HepG2 (cell line): ENCODE measurements around the gene MRS2. TPM values are rescaled to one million over a fixed set of nuclear protein-coding genes. Genes with fewer than 3 reads are reported as not detected.
A peak's percentile ranks its signal among the peaks of the same experiment; 100 is the strongest.

Source experiments
- ARID2 ChIP-seq: sonication (generic); formaldehyde crosslinking; IDR thresholded peaks from 2 replicates; pipeline ENCODE4 v1.8.1; 2022; ENCODE audit warnings: mild to moderate bottlenecking, missing genetic modification reagents, borderline replicate concordance
- ELF1 ChIP-seq: sonication (generic); formaldehyde crosslinking; IDR thresholded peaks from 2 replicates; pipeline ENCODE4 v1.4.0; 2020; ENCODE audit warnings: missing genetic modification reagents
- FOXA3 ChIP-seq: IDR thresholded peaks from 2 replicates; pipeline ENCODE4 v1.6.1; 2016; ENCODE audit warnings: missing genetic modification reagents, missing compliant biosample characterization
- KDM2A ChIP-seq: sonication (generic); formaldehyde crosslinking; IDR thresholded peaks from 2 replicates; pipeline ENCODE4 v1.4.0; 2020; ENCODE audit warnings: low read depth, missing genetic modification reagents, borderline replicate concordance
- NAIF1 ChIP-seq: sonication (generic); formaldehyde crosslinking; IDR thresholded peaks from 2 replicates; pipeline ENCODE4 v1.5.0; 2020; ENCODE audit warnings: mild to moderate bottlenecking, missing genetic modification reagents, borderline replicate concordance
- PRMT3 ChIP-seq: sonication (generic); formaldehyde crosslinking; IDR thresholded peaks from 2 replicates; pipeline ENCODE4 v1.8.1; 2022; ENCODE audit warnings: low read depth, mild to moderate bottlenecking, moderate library complexity, missing genetic modification reagents, borderline replicate concordance
- RELA ChIP-seq: sonication (generic); formaldehyde crosslinking; IDR thresholded peaks from 2 replicates; pipeline ENCODE4 v1.4.0; 2020; ENCODE audit warnings: missing genetic modification reagents
- TCF7L2 ChIP-seq: IDR thresholded peaks from 2 replicates; pipeline ENCODE4 v1.6.1; 2011; ENCODE audit warnings: mild to moderate bottlenecking, low read depth, low read length, moderate library complexity
- ZNF235 ChIP-seq: sonication (generic); formaldehyde crosslinking; IDR thresholded peaks from 2 replicates; pipeline ENCODE4 v1.8.1; 2023; ENCODE audit warnings: mild to moderate bottlenecking, missing genetic modification reagents, borderline replicate concordance
- ZNF24 ChIP-seq: fragments of 450-650 bp; IDR thresholded peaks from 2 replicates; pipeline ENCODE4 v1.6.1; 2017; ENCODE audit warnings: antibody characterized with exemption, mild to moderate bottlenecking
- ZNF3 ChIP-seq: IDR thresholded peaks from 2 replicates; pipeline ENCODE4 v1.7.0; 2017; ENCODE audit warnings: inconsistent platforms
- ZNF446 ChIP-seq: sonication (generic); formaldehyde crosslinking; IDR thresholded peaks from 2 replicates; pipeline ENCODE4 v1.5.0; 2020; ENCODE audit warnings: mild to moderate bottlenecking, missing genetic modification reagents
- ZNF451 ChIP-seq: sonication (generic); formaldehyde crosslinking; IDR thresholded peaks from 2 replicates; pipeline ENCODE4 v1.5.0; 2020; ENCODE audit warnings: mild to moderate bottlenecking, missing genetic modification reagents
- ZNF496 ChIP-seq: sonication (generic); formaldehyde crosslinking; IDR thresholded peaks from 2 replicates; pipeline ENCODE4 v1.8.1; 2023; ENCODE audit warnings: mild to moderate bottlenecking, moderate library complexity, missing genetic modification reagents; ENCODE audit not compliant: insufficient replicate concordance
- ZNF546 ChIP-seq: sonication (generic); formaldehyde crosslinking; conservative IDR thresholded peaks from 2 replicates; pipeline ENCODE4 v1.8.1; 2023; ENCODE audit warnings: mild to moderate bottlenecking, missing genetic modification reagents
- ZNF552 ChIP-seq: sonication (generic); formaldehyde crosslinking; IDR thresholded peaks from 2 replicates; pipeline ENCODE4 v1.9.0; 2022; ENCODE audit warnings: missing genetic modification reagents, mild to moderate bottlenecking, borderline replicate concordance
- ZNF678 ChIP-seq: sonication (generic); formaldehyde crosslinking; IDR thresholded peaks from 2 replicates; pipeline ENCODE4 v1.4.0; 2020; ENCODE audit warnings: mild to moderate bottlenecking, missing genetic modification reagents
- ZNF850 ChIP-seq: sonication (generic); formaldehyde crosslinking; conservative IDR thresholded peaks from 2 replicates; pipeline ENCODE4 v1.9.0; 2021; ENCODE audit warnings: mild to moderate bottlenecking, missing genetic modification reagents
- polyA plus RNA-seq, 8 experiments: library from polyadenylated mRNA; depleted of rRNA in 3 of 8; stranded (reverse) in 7 of 8; unstranded in 1 of 8; fragments of >200 nt; fragmentation: Illumina TruSeq in 4 of 8; extraction: Trizol in 4 of 8; gene quantifications; 2 replicates each; pipeline versions ENCODE4 v1.2.1 to v1.2.3, GENCODE V29; 2011 to 2016; ENCODE audit warnings: low read depth in 4 of 8, missing spikeins in 1 of 8, mixed read lengths in 1 of 8; ENCODE audit not compliant: insufficient read depth in 1 of 8
- total RNA-seq, 5 experiments: library from RNA; depleted of rRNA; stranded (reverse); fragments of >200 nt; fragmentation: Illumina TruSeq; extraction: Trizol; gene quantifications; 2 replicates each; pipeline ENCODE4 v1.2.3, GENCODE V29; 2016; ENCODE audit warnings: low read depth in 1 of 5
- TF ChIP-seq, protein P1 (sequence below): sonication (generic); formaldehyde crosslinking; IDR thresholded peaks from 2 replicates; pipeline ENCODE4; 2020; ENCODE audit warnings: missing genetic modification reagents, mild to moderate bottlenecking, borderline replicate concordance
- TF ChIP-seq, protein P2 (sequence below): IDR thresholded peaks from 2 replicates; pipeline ENCODE4 v1.6.1; 2018; ENCODE audit warnings: missing genetic modification reagents
- TF ChIP-seq, protein P3 (sequence below): IDR thresholded peaks from 2 replicates; pipeline ENCODE4 v1.6.1; 2012; ENCODE audit warnings: low read length, improper control_type of control experiment

MRS2 gene
- total and polyA plus RNA-seq, 2 of the 13 experiments (the other 11 are each of a cell fraction or from before 2014, with no cell fraction given), result 31.1 to 83.8 TPM

DNA sequence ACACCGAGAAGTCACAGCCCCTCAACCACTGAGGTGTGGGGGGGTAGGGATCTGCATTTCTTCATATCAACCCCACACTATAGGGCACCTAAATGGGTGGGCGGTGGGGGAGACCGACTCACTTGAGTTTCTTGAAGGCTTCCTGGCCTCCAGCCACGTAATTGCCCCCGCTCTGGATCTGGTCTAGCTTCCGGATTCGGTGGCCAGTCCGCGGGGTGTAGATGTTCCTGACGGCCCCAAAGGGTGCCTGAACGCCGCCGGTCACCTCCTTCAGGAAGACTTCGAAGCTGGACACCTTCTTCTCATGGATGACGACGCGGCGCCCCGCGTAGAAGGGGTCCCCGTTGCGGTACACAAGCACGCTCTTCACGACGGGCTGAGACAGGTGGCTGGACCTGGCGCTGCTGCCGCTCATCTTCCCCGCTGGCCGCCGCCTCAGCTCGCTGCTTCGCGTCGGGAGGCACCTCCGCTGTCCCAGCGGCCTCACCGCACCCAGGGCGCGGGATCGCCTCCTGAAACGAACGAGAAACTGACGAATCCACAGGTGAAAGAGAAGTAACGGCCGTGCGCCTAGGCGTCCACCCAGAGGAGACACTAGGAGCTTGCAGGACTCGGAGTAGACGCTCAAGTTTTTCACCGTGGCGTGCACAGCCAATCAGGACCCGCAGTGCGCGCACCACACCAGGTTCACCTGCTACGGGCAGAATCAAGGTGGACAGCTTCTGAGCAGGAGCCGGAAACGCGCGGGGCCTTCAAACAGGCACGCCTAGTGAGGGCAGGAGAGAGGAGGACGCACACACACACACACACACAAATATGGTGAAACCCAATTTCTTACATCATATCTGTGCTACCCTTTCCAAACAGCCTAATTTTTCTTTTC, 45.2 kb upstream of the MRS2 start, which contains the start of gene DCDC2 (continued):
- TF ChIP-seq TCF7L2 (no peak), ZNF446 (CRISPR knock-in tag) (no peak), ZNF678 (CRISPR knock-in tag) (peak; percentile 78), ZNF850 (CRISPR knock-in tag) (no peak), ZNF235 (CRISPR knock-in tag) (no peak), ZNF3 (CRISPR knock-in tag) (no peak), FOXA3 (CRISPR knock-in tag) (peak; percentile 11; the same call in 1 of the 2 replicates), KDM2A (CRISPR knock-in tag) (peak; percentile 98), ZNF552 (peak; percentile 89), ZNF496 (CRISPR knock-in tag) (no peak), ZNF24 (no peak), PRMT3 (CRISPR knock-in tag) (no peak), NAIF1 (CRISPR knock-in tag) (peak; percentile 83), RELA (peak; percentile 64; the same call in 1 of the 2 replicates), ELF1 (peak; percentile 53), ZNF546 (CRISPR knock-in tag) (no peak), ZNF451 (CRISPR knock-in tag) (peak; percentile 90; the same call in 1 of the 2 replicates), ARID2 (CRISPR knock-in tag) (peak; percentile 92; the same call in 1 of the 2 replicates)
- TF ChIP-seq, protein P1, sequence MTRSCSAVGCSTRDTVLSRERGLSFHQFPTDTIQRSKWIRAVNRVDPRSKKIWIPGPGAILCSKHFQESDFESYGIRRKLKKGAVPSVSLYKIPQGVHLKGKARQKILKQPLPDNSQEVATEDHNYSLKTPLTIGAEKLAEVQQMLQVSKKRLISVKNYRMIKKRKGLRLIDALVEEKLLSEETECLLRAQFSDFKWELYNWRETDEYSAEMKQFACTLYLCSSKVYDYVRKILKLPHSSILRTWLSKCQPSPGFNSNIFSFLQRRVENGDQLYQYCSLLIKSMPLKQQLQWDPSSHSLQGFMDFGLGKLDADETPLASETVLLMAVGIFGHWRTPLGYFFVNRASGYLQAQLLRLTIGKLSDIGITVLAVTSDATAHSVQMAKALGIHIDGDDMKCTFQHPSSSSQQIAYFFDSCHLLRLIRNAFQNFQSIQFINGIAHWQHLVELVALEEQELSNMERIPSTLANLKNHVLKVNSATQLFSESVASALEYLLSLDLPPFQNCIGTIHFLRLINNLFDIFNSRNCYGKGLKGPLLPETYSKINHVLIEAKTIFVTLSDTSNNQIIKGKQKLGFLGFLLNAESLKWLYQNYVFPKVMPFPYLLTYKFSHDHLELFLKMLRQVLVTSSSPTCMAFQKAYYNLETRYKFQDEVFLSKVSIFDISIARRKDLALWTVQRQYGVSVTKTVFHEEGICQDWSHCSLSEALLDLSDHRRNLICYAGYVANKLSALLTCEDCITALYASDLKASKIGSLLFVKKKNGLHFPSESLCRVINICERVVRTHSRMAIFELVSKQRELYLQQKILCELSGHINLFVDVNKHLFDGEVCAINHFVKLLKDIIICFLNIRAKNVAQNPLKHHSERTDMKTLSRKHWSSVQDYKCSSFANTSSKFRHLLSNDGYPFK, result peak; percentile 93
- TF ChIP-seq, protein P2, sequence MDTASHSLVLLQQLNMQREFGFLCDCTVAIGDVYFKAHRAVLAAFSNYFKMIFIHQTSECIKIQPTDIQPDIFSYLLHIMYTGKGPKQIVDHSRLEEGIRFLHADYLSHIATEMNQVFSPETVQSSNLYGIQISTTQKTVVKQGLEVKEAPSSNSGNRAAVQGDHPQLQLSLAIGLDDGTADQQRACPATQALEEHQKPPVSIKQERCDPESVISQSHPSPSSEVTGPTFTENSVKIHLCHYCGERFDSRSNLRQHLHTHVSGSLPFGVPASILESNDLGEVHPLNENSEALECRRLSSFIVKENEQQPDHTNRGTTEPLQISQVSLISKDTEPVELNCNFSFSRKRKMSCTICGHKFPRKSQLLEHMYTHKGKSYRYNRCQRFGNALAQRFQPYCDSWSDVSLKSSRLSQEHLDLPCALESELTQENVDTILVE (CRISPR knock-in tag), result no peak
- TF ChIP-seq, protein P3, sequence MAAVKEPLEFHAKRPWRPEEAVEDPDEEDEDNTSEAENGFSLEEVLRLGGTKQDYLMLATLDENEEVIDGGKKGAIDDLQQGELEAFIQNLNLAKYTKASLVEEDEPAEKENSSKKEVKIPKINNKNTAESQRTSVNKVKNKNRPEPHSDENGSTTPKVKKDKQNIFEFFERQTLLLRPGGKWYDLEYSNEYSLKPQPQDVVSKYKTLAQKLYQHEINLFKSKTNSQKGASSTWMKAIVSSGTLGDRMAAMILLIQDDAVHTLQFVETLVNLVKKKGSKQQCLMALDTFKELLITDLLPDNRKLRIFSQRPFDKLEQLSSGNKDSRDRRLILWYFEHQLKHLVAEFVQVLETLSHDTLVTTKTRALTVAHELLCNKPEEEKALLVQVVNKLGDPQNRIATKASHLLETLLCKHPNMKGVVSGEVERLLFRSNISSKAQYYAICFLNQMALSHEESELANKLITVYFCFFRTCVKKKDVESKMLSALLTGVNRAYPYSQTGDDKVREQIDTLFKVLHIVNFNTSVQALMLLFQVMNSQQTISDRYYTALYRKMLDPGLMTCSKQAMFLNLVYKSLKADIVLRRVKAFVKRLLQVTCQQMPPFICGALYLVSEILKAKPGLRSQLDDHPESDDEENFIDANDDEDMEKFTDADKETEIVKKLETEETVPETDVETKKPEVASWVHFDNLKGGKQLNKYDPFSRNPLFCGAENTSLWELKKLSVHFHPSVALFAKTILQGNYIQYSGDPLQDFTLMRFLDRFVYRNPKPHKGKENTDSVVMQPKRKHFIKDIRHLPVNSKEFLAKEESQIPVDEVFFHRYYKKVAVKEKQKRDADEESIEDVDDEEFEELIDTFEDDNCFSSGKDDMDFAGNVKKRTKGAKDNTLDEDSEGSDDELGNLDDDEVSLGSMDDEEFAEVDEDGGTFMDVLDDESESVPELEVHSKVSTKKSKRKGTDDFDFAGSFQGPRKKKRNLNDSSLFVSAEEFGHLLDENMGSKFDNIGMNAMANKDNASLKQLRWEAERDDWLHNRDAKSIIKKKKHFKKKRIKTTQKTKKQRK, result no peak
